Parathyroid adenoma (tissue), 2 donors: Measurements from ENCODE around the gene ZNF331.
"Not testable (repeated sequence)": the region's sequence is repeated elsewhere in the genome, so short reads cannot be mapped to it uniquely, and the experiment has no call there.

Experiments used
- H2AFZ ChIP-seq: fragments of 300-600 bp; sonication (generic); one replicate; pipeline ENCODE4 v1.7.0; 2017; ENCODE audit warnings: antibody characterized with exemption, mild to moderate bottlenecking
- H3K27ac ChIP-seq: fragments of 300-600 bp; sonication (generic); one replicate; pipeline ENCODE4 v1.7.0; 2017
- H3K27me3 ChIP-seq: fragments of 300-600 bp; sonication (generic); one replicate; pipeline ENCODE4 v1.7.0; 2017; ENCODE audit warnings: low read length; ENCODE audit not compliant: control insufficient read depth, insufficient read depth
- H3K36me3 ChIP-seq: fragments of 300-600 bp; sonication (generic); one replicate; pipeline ENCODE4 v1.7.0; 2017; ENCODE audit warnings: low read length; ENCODE audit not compliant: control insufficient read depth, insufficient read depth
- H3K4me1 ChIP-seq: fragments of 300-600 bp; sonication (generic); one replicate; pipeline ENCODE4 v1.7.0; 2017; ENCODE audit warnings: control low read depth
- H3K4me2 ChIP-seq: fragments of 300-600 bp; sonication (generic); one replicate; pipeline ENCODE4 v1.7.0; 2017; ENCODE audit warnings: low read length
- H3K4me3 ChIP-seq: fragments of 300-600 bp; sonication (generic); one replicate; pipeline ENCODE4 v1.7.0; 2017; ENCODE audit warnings: low read depth, low read length
- H3K79me2 ChIP-seq: fragments of 300-600 bp; sonication (generic); one replicate; pipeline ENCODE4 v1.7.0; 2017; ENCODE audit warnings: control low read depth
- H3K9ac ChIP-seq: fragments of 300-600 bp; sonication (generic); one replicate; pipeline ENCODE4 v1.7.0; 2017; ENCODE audit warnings: mild to moderate bottlenecking
- H3K9me3 ChIP-seq: fragments of 300-600 bp; sonication (generic); one replicate; pipeline ENCODE4 v1.7.0; 2017; ENCODE audit warnings: low read length; ENCODE audit not compliant: control insufficient read depth
- CTCF ChIP-seq: fragments of 300-600 bp; sonication (generic); IDR thresholded peaks from one replicate; pipeline ENCODE4 v1.7.0; 2017; ENCODE audit warnings: antibody characterized with exemption, mild to moderate bottlenecking
- donor health status: primary hyperparathyroidism.

ZNF331 gene

GRCh38 chr19:53504365-53504703, 33.6 kb upstream of the ZNF331 start:
- not testable (repeated sequence) for H3K27me3 ChIP-seq, H3K9ac ChIP-seq, H3K4me1 ChIP-seq, H3K9me3 ChIP-seq, H3K79me2 ChIP-seq, H3K36me3 ChIP-seq
- TF ChIP-seq CTCF, result peak; percentile 36
- Histone ChIP-seq H3K4me2 (peak overlapping the region; percentile 70), H2AFZ (peak overlapping the region; percentile 39), H3K27ac (peak overlapping the region; percentile 53), H3K4me3 (peak overlapping the region; percentile 41)

- Histone ChIP-seq H3K9ac (no peak overlapping the region), H3K79me2 (no peaks in the 10 kb centered on the region), H3K9me3 (no peaks in the 10 kb centered on the region), H3K36me3 (no peaks in the 10 kb centered on the region), H3K27me3 (no peaks in the 10 kb centered on the region), H3K4me2 (peak overlapping the region; percentile 70), H3K4me1 (peaks cover 9% of the 10 kb centered on the region), H3K27ac (no peak overlapping the region), H2AFZ (peak overlapping the region; percentile 39), H3K4me3 (peak overlapping the region; percentile 41)
- TF ChIP-seq CTCF, result no peak
Observed at GRCh38 chr19:53504885-53505284, 33.1 kb upstream of the ZNF331 start.

- Histone ChIP-seq H3K27me3 (no peaks in the 10 kb centered on the region), H3K36me3 (no peaks in the 10 kb centered on the region), H3K79me2 (no peaks in the 10 kb centered on the region), H3K27ac (no peak overlapping the region), H3K4me2 (no peak overlapping the region), H2AFZ (no peak overlapping the region), H3K9ac (no peak overlapping the region), H3K4me1 (peaks cover 9% of the 10 kb centered on the region), H3K9me3 (no peaks in the 10 kb centered on the region), H3K4me3 (no peak overlapping the region)
- TF ChIP-seq CTCF, result no peak
Observed at GRCh38 chr19:53506728-53507127, 31.2 kb upstream of the ZNF331 start.

GRCh38 chr19:53507523-53508442, 30.2 kb upstream of the ZNF331 start:
- Histone ChIP-seq H3K4me2 (no peak overlapping the region), H3K27me3 (no peaks in the 10 kb centered on the region), H2AFZ (peak overlapping the region; percentile 9), H3K79me2 (no peaks in the 10 kb centered on the region), H3K4me1 (peaks cover 9% of the 10 kb centered on the region), H3K27ac (no peak overlapping the region), H3K4me3 (no peak overlapping the region), H3K9me3 (no peaks in the 10 kb centered on the region), H3K36me3 (no peaks in the 10 kb centered on the region), H3K9ac (no peak overlapping the region)
- TF ChIP-seq CTCF, result no peak

- no peak overlapping the region for H2AFZ ChIP-seq
- no peak overlapping the region for H3K27ac ChIP-seq
- no peaks in the 10 kb centered on the region for H3K79me2 ChIP-seq
- H3K9me3 ChIP-seq, result no peaks in the 10 kb centered on the region
- peaks cover 7% of the 10 kb centered on the region for H3K4me1 ChIP-seq
- H3K27me3 ChIP-seq, result no peaks in the 10 kb centered on the region
- H3K4me3 ChIP-seq, result no peak overlapping the region
- no peak for TF ChIP-seq CTCF
- no peak overlapping the region for H3K4me2 ChIP-seq
- H3K9ac ChIP-seq, result no peak overlapping the region
- no peaks in the 10 kb centered on the region for H3K36me3 ChIP-seq
Observed at GRCh38 chr19:53509443-53509842, 28.5 kb upstream of the ZNF331 start.
